HG02623 (cell line): Measurements from ENCODE around the gene PDILT.

Source experiments
- ATAC-seq: cut with Tn5 transposase; IDR thresholded peaks from one replicate; pipeline ENCODE4 v1.9.1; 2021; ENCODE audit warnings: moderate library complexity; ENCODE audit not compliant: unreplicated experiment

PDILT gene

DNA sequence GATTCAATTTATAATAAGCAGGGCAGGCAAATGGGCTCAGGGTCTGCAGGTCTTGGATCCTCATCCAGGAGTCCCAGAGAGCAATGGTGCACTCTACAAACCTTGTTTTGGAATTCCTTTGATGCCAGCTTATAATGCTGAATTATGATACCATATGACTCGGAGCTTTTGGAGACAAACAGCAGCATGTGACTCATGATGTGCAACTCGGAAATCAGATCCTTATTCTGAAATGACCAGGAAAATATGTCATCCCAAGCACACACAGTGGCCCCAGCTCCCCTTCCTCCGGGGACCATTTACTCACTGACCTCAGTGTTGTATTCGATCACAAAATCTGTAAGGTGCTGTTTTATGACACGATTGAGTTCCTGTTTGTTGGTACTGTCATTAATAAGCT, 31.8 kb downstream of the PDILT start:
- ATAC-seq: no peak

GRCh38 chr16:20369452-20370054, 35.0 kb downstream of the PDILT start:
- ATAC-seq: no peak

DNA sequence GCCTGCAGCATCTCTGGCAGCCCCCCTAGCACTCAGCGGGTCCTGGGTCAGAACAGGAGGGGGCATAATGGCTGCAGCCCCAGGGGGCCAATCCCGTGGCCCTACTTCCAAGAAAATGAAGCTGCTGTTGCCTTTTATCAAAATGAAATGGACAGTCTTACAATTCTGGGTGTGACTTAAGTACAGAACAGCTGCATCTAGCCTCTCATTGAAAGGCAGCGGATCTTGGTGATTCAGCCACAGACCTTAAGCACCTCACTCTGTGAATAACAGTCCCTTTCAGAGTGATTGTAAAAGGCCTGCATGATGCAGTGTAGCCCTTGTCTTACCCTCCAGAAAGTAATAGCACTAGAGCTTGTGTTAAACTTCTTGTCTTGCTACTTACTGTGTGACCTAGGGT, 40.5 kb downstream of the PDILT start:
- ATAC-seq: no peak

- ATAC-seq: no peak
Measured at GRCh38 chr16:20363191-20363590, 41.3 kb downstream of the PDILT start.

DNA sequence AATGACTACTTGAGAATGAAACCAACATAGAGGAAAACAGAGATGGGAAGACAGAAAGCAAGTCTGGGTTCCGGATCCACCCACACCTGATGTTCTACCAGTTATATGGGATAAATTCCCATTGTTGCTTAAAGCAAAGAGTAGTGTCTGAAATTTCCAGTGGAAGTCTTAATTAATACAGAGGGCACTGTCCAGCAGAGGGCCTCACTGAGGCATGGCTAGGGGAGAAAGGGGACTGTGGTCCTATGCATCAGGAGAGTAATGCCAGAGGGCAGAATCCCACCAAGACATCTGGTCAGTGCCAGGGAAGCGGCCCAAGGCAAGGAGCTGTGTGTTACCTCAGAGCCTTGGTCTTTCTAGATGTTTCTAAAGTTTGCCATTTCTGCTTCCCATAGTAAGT, 44.5 kb downstream of the PDILT start:
- ATAC-seq: no peak

- ATAC-seq: no peak
Measured at GRCh38 chr16:20355114-20355782, 49.3 kb downstream of the PDILT start.

GRCh38 chr16:20353379-20353778, 51.2 kb downstream of the PDILT start:
- no peak for ATAC-seq

GRCh38 chr16:20352615-20353014, 51.9 kb downstream of the PDILT start, which contains the start of gene UMOD:
Gene UMOD (minus strand): TSS chr16:20352715. CDS start chr16:20350737, 1,978 bp downstream.
- no peak for ATAC-seq

GRCh38 chr16:20349615-20350014, 54.9 kb downstream of the PDILT start:
- ATAC-seq: no peak

GRCh38 chr16:20348365-20349185, 56.0 kb downstream of the PDILT start:
- ATAC-seq: no peak

DNA sequence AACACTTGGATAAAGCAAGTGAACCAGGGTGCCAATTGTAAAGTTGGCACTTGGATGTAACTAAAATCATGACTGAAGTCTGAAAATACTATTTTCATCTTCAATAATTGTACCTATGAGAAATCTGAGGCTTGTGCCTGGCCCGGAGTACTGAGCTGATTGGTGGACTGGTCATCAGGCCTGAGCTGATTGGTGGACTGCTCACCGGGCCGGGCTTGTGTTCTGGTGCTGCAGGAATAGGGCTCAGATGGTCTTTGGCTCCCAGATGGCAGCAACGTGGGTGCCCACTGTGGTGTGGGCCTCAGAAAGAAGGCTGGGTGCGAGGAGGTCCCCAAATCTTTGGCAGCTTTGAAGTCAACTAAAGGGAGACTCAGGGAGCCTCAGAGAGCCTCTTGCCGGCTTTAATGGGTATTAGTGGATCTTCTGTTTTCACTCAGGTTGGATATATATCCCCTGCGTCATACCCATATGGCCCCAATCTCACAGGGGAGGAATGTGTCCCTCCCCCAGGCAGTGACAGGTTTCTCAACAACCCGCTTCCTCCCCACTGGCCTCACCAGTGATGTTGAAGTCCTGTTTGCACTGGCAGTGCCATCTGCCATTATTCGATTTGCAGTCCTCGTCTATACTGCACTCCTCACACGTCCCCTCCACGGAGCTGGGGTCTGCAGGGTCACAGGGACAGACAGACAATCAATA, 56.7 kb downstream of the PDILT start:
- ATAC-seq: no peak

- no peak for ATAC-seq
Measured at GRCh38 chr16:20344611-20345010, 59.9 kb downstream of the PDILT start.

DNA sequence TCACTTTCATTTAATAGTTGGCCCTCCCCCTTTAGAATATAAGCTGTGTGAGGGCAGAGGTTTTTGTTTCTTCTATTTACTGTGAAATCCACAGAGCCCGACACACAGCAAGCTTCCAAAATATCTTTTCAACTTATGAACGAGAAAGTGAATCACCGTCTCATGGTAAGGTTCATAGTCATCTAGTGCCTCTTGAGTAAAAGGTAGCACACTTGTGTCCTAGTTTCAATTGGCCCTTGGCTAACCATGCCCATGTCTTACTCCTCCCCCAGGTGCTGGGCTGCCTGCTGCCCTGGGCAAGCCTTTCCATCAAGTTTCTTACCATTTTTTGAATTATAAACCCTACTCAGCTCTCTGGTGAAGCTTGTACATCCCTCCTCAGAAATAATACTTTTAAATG, 64.8 kb downstream of the PDILT start:
- no peak for ATAC-seq

- no peak for ATAC-seq
Measured at GRCh38 chr16:20336955-20337354, 67.6 kb downstream of the PDILT start.

DNA sequence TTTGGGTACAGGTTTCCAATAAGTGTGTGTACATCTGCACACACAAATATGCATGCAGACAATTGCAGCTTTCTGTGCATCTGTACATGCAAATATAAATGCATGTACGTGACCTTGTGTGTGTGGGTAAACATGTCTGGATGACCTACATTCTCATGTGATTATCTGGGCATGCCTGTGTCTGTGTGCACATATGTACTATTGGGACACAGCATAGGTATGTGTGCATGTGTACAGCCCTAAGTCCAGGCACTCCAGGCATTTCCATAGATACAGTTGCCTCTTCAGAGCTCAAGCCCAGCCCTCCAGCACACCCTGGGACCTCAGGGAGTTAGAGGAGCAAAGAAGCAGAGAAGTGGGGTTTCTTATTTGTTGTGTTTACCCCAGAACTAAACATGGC, 70.1 kb downstream of the PDILT start:
- ATAC-seq: no peak

GRCh38 chr16:20333120-20333519, 71.4 kb downstream of the PDILT start:
- no peak for ATAC-seq

DNA sequence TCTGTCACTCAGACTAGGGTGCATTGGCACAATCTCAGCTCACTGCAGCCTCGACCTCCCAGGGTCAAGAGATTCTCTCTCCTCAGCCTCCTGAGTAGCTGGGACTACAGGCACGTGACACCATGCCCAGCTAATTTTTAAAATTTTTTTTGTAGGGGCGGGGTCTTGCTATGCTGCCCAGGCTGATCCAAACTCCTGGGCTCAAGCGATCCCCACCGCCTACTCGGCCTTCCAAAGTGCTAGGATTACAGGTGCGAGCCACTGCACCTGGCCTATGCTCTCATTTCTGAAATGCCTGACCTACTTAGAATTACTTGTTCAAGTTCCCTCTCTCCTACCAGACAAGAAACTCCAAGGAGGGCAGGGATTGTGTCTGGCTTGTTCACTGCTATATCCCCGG, 72.1 kb downstream of the PDILT start:
- no peak for ATAC-seq

- no peak for ATAC-seq
Measured at GRCh38 chr16:20331635-20332034, 72.9 kb downstream of the PDILT start.

GRCh38 chr16:20329392-20330138, 75.0 kb downstream of the PDILT start:
- no peak for ATAC-seq

DNA sequence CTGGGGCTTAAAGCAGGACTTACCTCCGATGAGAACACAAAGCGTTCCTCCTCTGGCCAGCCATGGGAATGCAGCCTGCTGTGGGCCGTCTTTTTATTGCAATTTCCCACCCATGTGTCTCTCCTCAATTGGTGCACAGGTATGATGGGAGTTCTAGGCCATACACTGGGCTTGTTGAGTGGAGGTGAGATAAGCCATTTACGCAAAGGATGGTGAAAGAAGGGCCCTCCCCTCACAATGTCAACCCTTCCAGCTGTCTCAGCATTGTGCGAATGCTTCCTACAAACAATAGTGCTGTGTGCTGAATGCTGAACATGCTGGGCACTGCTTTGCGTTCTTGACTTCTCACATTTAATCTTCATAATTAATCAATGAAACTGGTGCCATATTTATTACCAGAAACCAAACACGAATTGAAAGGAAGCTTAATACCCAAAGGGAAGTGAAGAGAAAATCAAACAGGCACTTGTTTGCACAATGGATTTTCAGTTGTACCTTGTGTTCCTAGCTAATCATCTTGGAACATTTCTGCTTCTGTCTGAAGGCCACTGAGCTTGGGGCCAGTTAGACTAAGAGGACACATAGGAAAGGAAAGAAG, 77.0 kb downstream of the PDILT start, which contains the start of gene GP2:
TSS of gene GP2 (minus strand) at position 70 of the 598 bp plus-strand sequence. CDS start 1,082 bp downstream, outside the sequence.
- no peak for ATAC-seq
